ENCODE results near the gene WDR49. TPM values are rescaled to one million over a fixed set of nuclear protein-coding genes. Genes with fewer than 3 reads are reported as not detected.

WDR49 gene
- total RNA-seq, 1 experiment from 2014 or later = 0.34 TPM

GRCh38 chr3:167467848-167468611, 185.7 kb downstream of the WDR49 start:
- no peak overlapping the region for H2AFZ ChIP-seq (ENCODE audit: low read depth, low read length, poor library complexity, severe bottlenecking)
- ChIA-PET CTCF (no interaction called here), RAD21 (ENCODE audit: low non-redundant PET in 1 of 2, low total read pairs in 2 of 2, uncharacterized antibody in 2 of 2, unreplicated experiment in 2 of 2) (no interaction called here), POLR2A (no interaction called here)
- no peak for DNase-seq (ENCODE audit: low read depth, low spot score)
- TF ChIP-seq ZFX (IDR thresholded peaks at IDR 0.05) = no peak
- no peak for TF ChIP-seq MAX (IDR thresholded peaks at IDR 0.05)
- TF ChIP-seq REST (IDR thresholded peaks at IDR 0.05; ENCODE audit: low read depth) = no peak
- no peak for TF ChIP-seq SP1 (IDR thresholded peaks at IDR 0.05; ENCODE audit: low read depth)
- no peak for TF ChIP-seq ZBTB33 (IDR thresholded peaks at IDR 0.05; ENCODE audit: extremely low read depth, insufficient replicate concordance, low read length)
- TF ChIP-seq TCF7L2 (IDR thresholded peaks at IDR 0.05; ENCODE audit: borderline replicate concordance, extremely low read depth, insufficient read depth, insufficient read length) = no peak
- no peak for TF ChIP-seq SRF (IDR thresholded peaks at IDR 0.05; ENCODE audit: low read depth)
- TF ChIP-seq ZNF274 (IDR thresholded peaks at IDR 0.05; ENCODE audit: low read depth, low read length) = no peak
- no peak for TF ChIP-seq POLR2A (IDR thresholded peaks at IDR 0.05; ENCODE audit: borderline replicate concordance, extremely low read depth, insufficient read depth, insufficient read length)
- TF ChIP-seq EZH2 (IDR thresholded peaks at IDR 0.05) = no peak
- no peak for TF ChIP-seq CTCF (IDR thresholded peaks at IDR 0.05 in 2 of 3, conservative IDR thresholded peaks at IDR 0.05 in 1 of 3; ENCODE audit: borderline replicate concordance in 1 of 3, insufficient read depth in 1 of 3, low read depth in 2 of 3, low read length in 2 of 3)
- H3K4me1 ChIP-seq (ENCODE audit: control insufficient read depth in 1 of 2, insufficient read depth in 2 of 2, low read length in 2 of 2) = no peaks in the 10 kb centered on the region
- BruUV-seq (replicated peaks) = no TSS peak
- H4K20me1 ChIP-seq (ENCODE audit: insufficient read depth) = no peaks in the 10 kb centered on the region
- intact Hi-C loops (cut with micrococcal nuclease) = no loop called here
- H3K27ac ChIP-seq (ENCODE audit: low read depth, low read length) = no peak overlapping the region
- no peaks in the 10 kb centered on the region for H3K79me2 ChIP-seq (ENCODE audit: insufficient read depth, low read length)
- H3K9me3 ChIP-seq (ENCODE audit: control insufficient read depth in 1 of 2, insufficient read depth in 1 of 2, low read depth in 1 of 2, low read length in 2 of 2) = no peaks in the 10 kb centered on the region
- H3K36me3 ChIP-seq (ENCODE audit: control insufficient read depth in 1 of 2, insufficient read depth in 2 of 2, low read length in 2 of 2) = no peaks in the 10 kb centered on the region
- no peaks in the 10 kb centered on the region for H3K27me3 ChIP-seq (ENCODE audit: insufficient read depth, low read length)
- no peak overlapping the region for H3K9ac ChIP-seq (ENCODE audit: low read length)
- H3K4me2 ChIP-seq (ENCODE audit: low read length) = no peak overlapping the region
- no peaks in the 10 kb centered on the region for H3K9me2 ChIP-seq (ENCODE audit: insufficient read depth)
- no peak for ATAC-seq
- H3K4me3 ChIP-seq (replicated peaks in 1 of 2; ENCODE audit: low read depth in 1 of 2, low read length in 2 of 2) = no peak overlapping the region
